SK-N-SH (cell line): ENCODE data around the gene ERBB2. TPM values are rescaled to one million over a fixed set of nuclear protein-coding genes. Genes with fewer than 3 reads are reported as not detected.
A peak's percentile ranks its signal among the peaks of the same experiment; 100 is the strongest.

ENCODE experiments used
- CTCF ChIA-PET: fragments of 300-600, 350-600 bp; formaldehyde crosslinking; extraction: SDS; loops from one replicate; lab custom pipeline; 2021; lab: Yijun Ruan, JAX
- POLR2A ChIA-PET: fragments of 350-600 bp; sonication (Branson Sonifier 250); formaldehyde crosslinking; extraction: SDS; loops from one replicate; lab custom pipeline; 2020; ENCODE audit warnings: antibody characterized with exemption, inconsistent platforms; lab: Yijun Ruan, JAX
- DNase-seq: peaks from one replicate; pipeline ENCODE4 v3.0.0; 2012
- H2AFZ ChIP-seq: fragments of 200-600 bp; sonication (generic); 2 replicates; pipeline ENCODE4 v1.8.1; 2016; ENCODE audit warnings: antibody characterized with exemption, mild to moderate bottlenecking, low read depth
- H3F3A ChIP-seq: fragments of 200-600 bp; sonication (generic); replicated peaks from 2 replicates; pipeline ENCODE3; 2016; ENCODE audit warnings: antibody characterized with exemption, mild to moderate bottlenecking; ENCODE audit not compliant: insufficient read depth
- H3K27ac ChIP-seq, 2 experiments: fragments of 200-500 bp in 1 of 2; fragments of 200-600 bp in 1 of 2; sonication (Bioruptor generic) in 1 of 2; sonication (generic), shearing (Covaris generic) in 1 of 2; 2 replicates each; pipeline versions ENCODE4 v1.5.1 to v1.6.1; 2014 to 2016; ENCODE audit warnings: low read depth in 2 of 2, inconsistent platforms in 1 of 2, low read length in 1 of 2, mild to moderate bottlenecking in 1 of 2, mixed read lengths in 1 of 2
- H3K27me3 ChIP-seq: fragments of 200-600 bp; sonication (generic), shearing (Covaris generic); 2 replicates; pipeline ENCODE4 v1.6.1; 2016; ENCODE audit warnings: mixed run types; ENCODE audit not compliant: insufficient read depth
- H3K36me3 ChIP-seq, 2 experiments: fragments of 200-500 bp in 1 of 2; fragments of 200-600 bp in 1 of 2; sonication (Bioruptor generic) in 1 of 2; sonication (generic) in 1 of 2; replicated peaks in 1 of 2; 2 replicates each; pipeline versions ENCODE3 to v1.5.1; 2014 to 2016; ENCODE audit warnings: low read length in 1 of 2, mild to moderate bottlenecking in 1 of 2; ENCODE audit not compliant: insufficient read depth in 2 of 2, control insufficient read depth in 1 of 2
- H3K4me1 ChIP-seq, 2 experiments: fragments of 200-500 bp in 1 of 2; fragments of 200-600 bp in 1 of 2; sonication (Bioruptor generic) in 1 of 2; sonication (generic), shearing (Covaris generic) in 1 of 2; 2 replicates each; pipeline versions ENCODE4 v1.5.1 to v1.6.1; 2014 to 2016; ENCODE audit warnings: low read depth in 1 of 2, low read length in 1 of 2, mixed run types in 1 of 2; ENCODE audit not compliant: insufficient read depth in 2 of 2, control insufficient read depth in 1 of 2
- H3K4me2 ChIP-seq: fragments of 200-600 bp; sonication (generic), shearing (Covaris generic); 2 replicates; pipeline ENCODE4 v1.6.1; 2017; ENCODE audit warnings: mixed run types
- H3K4me3 ChIP-seq, 2 experiments: fragments of 200-500 bp in 1 of 2; fragments of 200-600 bp in 1 of 2; sonication (Bioruptor generic) in 1 of 2; sonication (generic), shearing (Covaris generic) in 1 of 2; 2 replicates each; pipeline versions ENCODE4 v1.5.1 to v1.8.1; 2014 to 2016; ENCODE audit warnings: low read depth in 2 of 2, inconsistent platforms in 1 of 2, low read length in 1 of 2, mild to moderate bottlenecking in 1 of 2, mixed read lengths in 1 of 2, moderate library complexity in 1 of 2
- H3K79me2 ChIP-seq: fragments of 200-600 bp; sonication (generic); 2 replicates; pipeline ENCODE4 v1.8.1; 2017; ENCODE audit warnings: mild to moderate bottlenecking; ENCODE audit not compliant: insufficient read depth
- H3K9ac ChIP-seq: fragments of 200-600 bp; sonication (generic); 2 replicates; pipeline ENCODE4 v1.6.1; 2017; ENCODE audit warnings: mixed run types
- H3K9me2 ChIP-seq: fragments of 200-600 bp; sonication (generic); 2 replicates; pipeline ENCODE4 v1.6.1; 2017; ENCODE audit warnings: mixed run types
- H3K9me3 ChIP-seq: fragments of 200-600 bp; sonication (generic); 2 replicates; pipeline ENCODE4 v1.6.1; 2017; ENCODE audit warnings: mixed run types, mild to moderate bottlenecking, moderate library complexity
- H4K20me1 ChIP-seq: fragments of 200-600 bp; sonication (generic); 2 replicates; pipeline ENCODE4 v1.6.1; 2017; ENCODE audit warnings: mild to moderate bottlenecking, mixed run types; ENCODE audit not compliant: insufficient read depth
- CHD2 ChIP-seq: fragments of 150-350 bp; IDR thresholded peaks from 2 replicates; pipeline ENCODE4 v1.6.1; 2018; ENCODE audit warnings: low read length; ENCODE audit not compliant: partially characterized antibody
- ELF1 ChIP-seq: IDR thresholded peaks from 2 replicates; pipeline ENCODE4 v1.4.0; 2012
- EZH2phosphoT487 ChIP-seq: fragments of 200-600 bp; sonication (generic); IDR thresholded peaks from 2 replicates; pipeline ENCODE4 v1.6.1; 2017; ENCODE audit warnings: low read depth, mixed run types, mild to moderate bottlenecking, antibody characterized with exemption, moderate library complexity, borderline replicate concordance
- GABPA ChIP-seq: IDR thresholded peaks from 2 replicates; pipeline ENCODE4 v1.4.0; 2012; ENCODE audit warnings: low read depth, mild to moderate bottlenecking
- GATA2 ChIP-seq: sonication (generic); formaldehyde crosslinking; IDR thresholded peaks from 2 replicates; pipeline ENCODE4 v1.5.0; 2020; ENCODE audit warnings: mild to moderate bottlenecking, missing genetic modification reagents
- MEF2A ChIP-seq: IDR thresholded peaks from 2 replicates; pipeline ENCODE4 v1.4.0; 2012; ENCODE audit warnings: low read depth, borderline replicate concordance
- MXI1 ChIP-seq: IDR thresholded peaks from 2 replicates; pipeline ENCODE4 v1.6.1; 2012; ENCODE audit warnings: mild to moderate bottlenecking, low read depth, low read length, improper control_type of control experiment
- NRF1 ChIP-seq: IDR thresholded peaks from 2 replicates; pipeline ENCODE4 v1.6.1; 2012; ENCODE audit warnings: low read depth, mild to moderate bottlenecking, low read length
- POLR2AphosphoS5 ChIP-seq: IDR thresholded peaks from 2 replicates; pipeline ENCODE4 v1.6.1; 2012; ENCODE audit warnings: low read depth, low read length
- SIN3A ChIP-seq: IDR thresholded peaks from 2 replicates; pipeline ENCODE4 v1.6.1; 2012; ENCODE audit warnings: low read depth, mild to moderate bottlenecking, low read length, moderate library complexity, borderline replicate concordance
- TAF1 ChIP-seq: IDR thresholded peaks from 2 replicates; pipeline ENCODE4 v1.6.1; 2012; ENCODE audit warnings: low read depth, mild to moderate bottlenecking, low read length, moderate library complexity, borderline replicate concordance
- TCF12 ChIP-seq: IDR thresholded peaks from 2 replicates; pipeline ENCODE4 v1.4.0; 2012
- YY1 ChIP-seq: IDR thresholded peaks from 2 replicates; pipeline ENCODE4 v1.4.0; 2012; ENCODE audit warnings: low read depth, mild to moderate bottlenecking
- WGBS: methylation state at CpG from one replicate; pipeline ENCODE4 v1.1.6; 2017; ENCODE audit warnings: low lambda C conversion rate; 5-methylcytosine and 5-hydroxymethylcytosine counted together
- polyA plus RNA-seq, 3 experiments: library from polyadenylated mRNA; depleted of rRNA; stranded (reverse); fragments of >200 nt; gene quantifications; 2 replicates each; pipeline ENCODE4 v1.2.3, GENCODE V29; 2012
- TF ChIP-seq, protein P1 (sequence below): IDR thresholded peaks from 2 replicates; pipeline ENCODE4 v1.4.0; 2012; ENCODE audit warnings: low read depth, borderline replicate concordance
- TF ChIP-seq, protein P2 (sequence below): fragments of 200-600 bp; sonication (generic); IDR thresholded peaks from 2 replicates; pipeline ENCODE4 v1.6.1; 2017; ENCODE audit warnings: antibody characterized with exemption, mild to moderate bottlenecking, moderate library complexity
- TF ChIP-seq, protein P3 (sequence below): IDR thresholded peaks from 2 replicates; pipeline ENCODE4 v1.6.1; 2012; ENCODE audit warnings: mild to moderate bottlenecking, low read depth, low read length, moderate library complexity
- TF ChIP-seq, protein P4 (sequence below): IDR thresholded peaks from 2 replicates; pipeline ENCODE4 v1.4.0; 2012; ENCODE audit warnings: low read depth
- TF ChIP-seq, protein P5 (sequence below): fragments of 150-350 bp; IDR thresholded peaks from 2 replicates; pipeline ENCODE4 v1.6.1; 2016; ENCODE audit warnings: mild to moderate bottlenecking, low read depth, low read length

Gene ERBB2
- polyA plus RNA-seq, 1 of the 3 experiments (the other 2 are of a cell fraction), result 1.9 TPM

DNA sequence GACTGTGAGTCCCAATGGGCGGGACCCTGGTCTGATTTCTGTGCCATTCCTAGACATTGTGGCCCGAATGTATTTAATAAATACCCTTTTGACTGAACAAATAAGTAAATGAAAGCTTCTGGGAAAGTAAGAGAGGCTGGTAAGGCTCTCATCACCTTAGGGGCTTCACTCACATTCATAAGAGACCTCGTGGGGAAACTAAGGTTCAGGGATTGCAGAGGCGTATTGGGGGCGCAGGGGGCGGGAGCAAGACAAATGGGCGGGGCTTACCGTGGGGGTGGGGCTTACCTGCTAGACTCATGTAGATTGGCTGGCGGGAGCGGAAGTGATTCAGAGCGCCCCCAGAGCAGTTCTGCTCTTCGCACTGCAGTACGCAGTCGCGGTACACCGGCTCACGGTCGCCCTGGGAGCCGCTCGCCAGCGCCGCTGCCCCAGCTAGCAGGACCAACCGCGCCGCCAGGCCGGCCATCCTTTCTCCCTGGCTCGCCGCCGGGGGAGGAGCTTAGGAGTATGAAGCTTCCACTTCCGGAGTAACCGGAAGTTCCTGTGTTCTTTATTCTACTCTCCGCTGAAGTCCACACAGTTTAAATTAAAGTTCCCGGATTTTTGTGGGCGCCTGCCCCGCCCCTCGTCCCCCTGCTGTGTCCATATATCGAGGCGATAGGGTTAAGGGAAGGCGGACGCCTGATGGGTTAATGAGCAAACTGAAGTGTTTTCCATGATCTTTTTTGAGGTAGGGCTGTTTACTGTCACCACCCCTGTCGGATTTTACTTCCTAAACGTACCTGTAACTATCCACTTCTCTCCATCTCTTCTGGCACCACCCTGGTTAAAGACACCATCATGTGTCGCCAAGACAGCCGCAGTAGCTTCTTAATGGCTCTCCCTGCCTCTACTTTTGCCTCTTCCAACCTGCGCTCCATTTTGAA lies 12.1 kb upstream of the ERBB2 start, which contains the start of gene PGAP3:
TSS of gene PGAP3 (minus strand) at position 512 of the 929 bp plus-strand sequence. CDS start at position 469, 43 bp downstream.
- H4K20me1 ChIP-seq, result no peaks in the 10 kb centered on the region
- no peaks in the 10 kb centered on the region for H3K9me3 ChIP-seq
- H3F3A ChIP-seq, result peaks cover 15% of the 10 kb centered on the region
- POLR2A ChIA-PET, result interaction anchor here (0.6 to 1.5 kb wide), 10 partner anchors 8 to 1966 kb away, joined by 3 to 7 read pairs (median 3); partner anchors contain the start of genes ERBB2 and PNMT
- WGBS, result 7% methylated on average over 24 of the region's 45 CpGs
- H3K79me2 ChIP-seq, result no peaks in the 10 kb centered on the region
- TF ChIP-seq NRF1 (peak; percentile 35), MEF2A (no peak), CHD2 (peak; percentile 73), POLR2AphosphoS5 (peak; percentile 72), TAF1 (peak; percentile 68), ELF1 (peak; percentile 89), GABPA (peak; percentile 97), SIN3A (peak; percentile 34; the same call in 1 of the 2 replicates), GATA2 (CRISPR knock-in tag) (no peak), YY1 (peak; percentile 65; the same call in 1 of the 2 replicates), MXI1 (peak; percentile 42; the same call in 1 of the 2 replicates), TCF12 (0 out of 2 replicates have a peak, but pooled peaks have one; percentile 4), EZH2phosphoT487 (no peak)
- TF ChIP-seq, protein P1, sequence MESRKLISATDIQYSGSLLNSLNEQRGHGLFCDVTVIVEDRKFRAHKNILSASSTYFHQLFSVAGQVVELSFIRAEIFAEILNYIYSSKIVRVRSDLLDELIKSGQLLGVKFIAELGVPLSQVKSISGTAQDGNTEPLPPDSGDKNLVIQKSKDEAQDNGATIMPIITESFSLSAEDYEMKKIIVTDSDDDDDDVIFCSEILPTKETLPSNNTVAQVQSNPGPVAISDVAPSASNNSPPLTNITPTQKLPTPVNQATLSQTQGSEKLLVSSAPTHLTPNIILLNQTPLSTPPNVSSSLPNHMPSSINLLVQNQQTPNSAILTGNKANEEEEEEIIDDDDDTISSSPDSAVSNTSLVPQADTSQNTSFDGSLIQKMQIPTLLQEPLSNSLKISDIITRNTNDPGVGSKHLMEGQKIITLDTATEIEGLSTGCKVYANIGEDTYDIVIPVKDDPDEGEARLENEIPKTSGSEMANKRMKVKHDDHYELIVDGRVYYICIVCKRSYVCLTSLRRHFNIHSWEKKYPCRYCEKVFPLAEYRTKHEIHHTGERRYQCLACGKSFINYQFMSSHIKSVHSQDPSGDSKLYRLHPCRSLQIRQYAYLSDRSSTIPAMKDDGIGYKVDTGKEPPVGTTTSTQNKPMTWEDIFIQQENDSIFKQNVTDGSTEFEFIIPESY, result no peak
- TF ChIP-seq, protein P2, sequence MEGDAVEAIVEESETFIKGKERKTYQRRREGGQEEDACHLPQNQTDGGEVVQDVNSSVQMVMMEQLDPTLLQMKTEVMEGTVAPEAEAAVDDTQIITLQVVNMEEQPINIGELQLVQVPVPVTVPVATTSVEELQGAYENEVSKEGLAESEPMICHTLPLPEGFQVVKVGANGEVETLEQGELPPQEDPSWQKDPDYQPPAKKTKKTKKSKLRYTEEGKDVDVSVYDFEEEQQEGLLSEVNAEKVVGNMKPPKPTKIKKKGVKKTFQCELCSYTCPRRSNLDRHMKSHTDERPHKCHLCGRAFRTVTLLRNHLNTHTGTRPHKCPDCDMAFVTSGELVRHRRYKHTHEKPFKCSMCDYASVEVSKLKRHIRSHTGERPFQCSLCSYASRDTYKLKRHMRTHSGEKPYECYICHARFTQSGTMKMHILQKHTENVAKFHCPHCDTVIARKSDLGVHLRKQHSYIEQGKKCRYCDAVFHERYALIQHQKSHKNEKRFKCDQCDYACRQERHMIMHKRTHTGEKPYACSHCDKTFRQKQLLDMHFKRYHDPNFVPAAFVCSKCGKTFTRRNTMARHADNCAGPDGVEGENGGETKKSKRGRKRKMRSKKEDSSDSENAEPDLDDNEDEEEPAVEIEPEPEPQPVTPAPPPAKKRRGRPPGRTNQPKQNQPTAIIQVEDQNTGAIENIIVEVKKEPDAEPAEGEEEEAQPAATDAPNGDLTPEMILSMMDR, result peak; percentile 16; the same call in 1 of the 2 replicates
- TF ChIP-seq, protein P3, sequence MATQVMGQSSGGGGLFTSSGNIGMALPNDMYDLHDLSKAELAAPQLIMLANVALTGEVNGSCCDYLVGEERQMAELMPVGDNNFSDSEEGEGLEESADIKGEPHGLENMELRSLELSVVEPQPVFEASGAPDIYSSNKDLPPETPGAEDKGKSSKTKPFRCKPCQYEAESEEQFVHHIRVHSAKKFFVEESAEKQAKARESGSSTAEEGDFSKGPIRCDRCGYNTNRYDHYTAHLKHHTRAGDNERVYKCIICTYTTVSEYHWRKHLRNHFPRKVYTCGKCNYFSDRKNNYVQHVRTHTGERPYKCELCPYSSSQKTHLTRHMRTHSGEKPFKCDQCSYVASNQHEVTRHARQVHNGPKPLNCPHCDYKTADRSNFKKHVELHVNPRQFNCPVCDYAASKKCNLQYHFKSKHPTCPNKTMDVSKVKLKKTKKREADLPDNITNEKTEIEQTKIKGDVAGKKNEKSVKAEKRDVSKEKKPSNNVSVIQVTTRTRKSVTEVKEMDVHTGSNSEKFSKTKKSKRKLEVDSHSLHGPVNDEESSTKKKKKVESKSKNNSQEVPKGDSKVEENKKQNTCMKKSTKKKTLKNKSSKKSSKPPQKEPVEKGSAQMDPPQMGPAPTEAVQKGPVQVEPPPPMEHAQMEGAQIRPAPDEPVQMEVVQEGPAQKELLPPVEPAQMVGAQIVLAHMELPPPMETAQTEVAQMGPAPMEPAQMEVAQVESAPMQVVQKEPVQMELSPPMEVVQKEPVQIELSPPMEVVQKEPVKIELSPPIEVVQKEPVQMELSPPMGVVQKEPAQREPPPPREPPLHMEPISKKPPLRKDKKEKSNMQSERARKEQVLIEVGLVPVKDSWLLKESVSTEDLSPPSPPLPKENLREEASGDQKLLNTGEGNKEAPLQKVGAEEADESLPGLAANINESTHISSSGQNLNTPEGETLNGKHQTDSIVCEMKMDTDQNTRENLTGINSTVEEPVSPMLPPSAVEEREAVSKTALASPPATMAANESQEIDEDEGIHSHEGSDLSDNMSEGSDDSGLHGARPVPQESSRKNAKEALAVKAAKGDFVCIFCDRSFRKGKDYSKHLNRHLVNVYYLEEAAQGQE, result 0 out of 2 replicates have a peak, but pooled peaks have one; percentile 5
- TF ChIP-seq, protein P4, sequence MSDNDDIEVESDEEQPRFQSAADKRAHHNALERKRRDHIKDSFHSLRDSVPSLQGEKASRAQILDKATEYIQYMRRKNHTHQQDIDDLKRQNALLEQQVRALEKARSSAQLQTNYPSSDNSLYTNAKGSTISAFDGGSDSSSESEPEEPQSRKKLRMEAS, result peak; percentile 26; the same call in 1 of the 2 replicates
- TF ChIP-seq, protein P5, sequence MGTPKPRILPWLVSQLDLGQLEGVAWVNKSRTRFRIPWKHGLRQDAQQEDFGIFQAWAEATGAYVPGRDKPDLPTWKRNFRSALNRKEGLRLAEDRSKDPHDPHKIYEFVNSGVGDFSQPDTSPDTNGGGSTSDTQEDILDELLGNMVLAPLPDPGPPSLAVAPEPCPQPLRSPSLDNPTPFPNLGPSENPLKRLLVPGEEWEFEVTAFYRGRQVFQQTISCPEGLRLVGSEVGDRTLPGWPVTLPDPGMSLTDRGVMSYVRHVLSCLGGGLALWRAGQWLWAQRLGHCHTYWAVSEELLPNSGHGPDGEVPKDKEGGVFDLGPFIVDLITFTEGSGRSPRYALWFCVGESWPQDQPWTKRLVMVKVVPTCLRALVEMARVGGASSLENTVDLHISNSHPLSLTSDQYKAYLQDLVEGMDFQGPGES, result no peak
- TF ChIP-seq, all 33 proteins: peak for 13
- H3K4me1 ChIP-seq, result peaks cover 0 to 13% of the 10 kb centered on the region in 2 experiments; a peak in 2 of 4 replicates
- H3K27ac ChIP-seq, result peak within 1 kb of the TSS; percentile 84 to 98
- CTCF ChIA-PET, result interaction anchor here (0.8 to 2.2 kb wide), 9 partner anchors 9 to 67 kb away, joined by 3 to 10 read pairs (median 5); no protein-coding TSS in a partner anchor
- no peaks in the 10 kb centered on the region for H3K9me2 ChIP-seq
- DNase-seq, result peak; percentile 96
- peak within 1 kb of the TSS; percentile 86 for H3K4me2 ChIP-seq
- H3K4me3 ChIP-seq, result peak within 1 kb of the TSS; percentile 61 to 78
- no peaks in the 10 kb centered on the region for H3K27me3 ChIP-seq
- peak within 1 kb of the TSS; percentile 49; the same call in 1 of the 2 replicates for H3K9ac ChIP-seq
- no peaks in the 10 kb centered on the region for H3K36me3 ChIP-seq
- peak within 1 kb of the TSS; percentile 99 for H2AFZ ChIP-seq
